ENCODE data around the gene GPR137B. TPM values are rescaled to one million over a fixed set of nuclear protein-coding genes. Genes with fewer than 3 reads are reported as not detected.

Gene GPR137B
- total and polyA plus RNA-seq, 9 of the 15 experiments (the other 6 are each of a cell fraction or from before 2014, with no cell fraction given): 0.04 to 1.0 (median 0.62) TPM

DNA sequence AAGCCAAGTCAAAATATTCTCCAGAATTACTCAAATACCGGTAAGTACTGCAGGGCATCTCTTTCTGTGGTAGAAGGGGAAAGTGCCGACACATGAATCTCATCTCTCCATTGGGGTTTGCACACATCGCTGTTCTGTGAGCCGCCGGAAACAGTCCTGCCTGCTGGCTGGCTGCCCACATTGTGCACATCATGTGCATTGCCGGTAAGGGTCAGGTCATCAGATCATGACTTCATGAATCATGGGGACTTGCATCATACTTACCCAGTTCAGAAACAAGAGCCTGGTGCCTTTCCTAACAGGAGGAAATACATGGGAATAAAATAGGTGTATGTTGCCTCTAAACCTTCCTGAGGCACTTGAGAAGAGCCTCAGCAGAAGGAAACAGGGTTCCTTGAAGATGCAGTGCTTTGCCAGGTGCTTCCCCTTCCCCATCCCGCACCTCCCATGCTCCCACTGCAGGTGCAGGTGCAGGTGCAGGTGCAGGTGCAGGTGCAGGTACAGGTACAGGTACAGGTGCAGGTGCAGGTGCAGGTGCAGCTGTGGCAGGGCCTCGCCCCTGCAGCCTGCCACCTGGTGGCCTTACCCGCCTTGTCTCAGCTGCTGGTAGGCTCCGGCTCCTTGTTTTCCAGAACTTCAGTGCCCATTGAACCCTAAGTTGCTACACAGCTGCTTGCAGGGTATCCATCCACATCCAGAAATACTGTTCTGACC is 26.5 kb downstream of the GPR137B start (continued):
- TF ChIP-seq, protein P1, sequence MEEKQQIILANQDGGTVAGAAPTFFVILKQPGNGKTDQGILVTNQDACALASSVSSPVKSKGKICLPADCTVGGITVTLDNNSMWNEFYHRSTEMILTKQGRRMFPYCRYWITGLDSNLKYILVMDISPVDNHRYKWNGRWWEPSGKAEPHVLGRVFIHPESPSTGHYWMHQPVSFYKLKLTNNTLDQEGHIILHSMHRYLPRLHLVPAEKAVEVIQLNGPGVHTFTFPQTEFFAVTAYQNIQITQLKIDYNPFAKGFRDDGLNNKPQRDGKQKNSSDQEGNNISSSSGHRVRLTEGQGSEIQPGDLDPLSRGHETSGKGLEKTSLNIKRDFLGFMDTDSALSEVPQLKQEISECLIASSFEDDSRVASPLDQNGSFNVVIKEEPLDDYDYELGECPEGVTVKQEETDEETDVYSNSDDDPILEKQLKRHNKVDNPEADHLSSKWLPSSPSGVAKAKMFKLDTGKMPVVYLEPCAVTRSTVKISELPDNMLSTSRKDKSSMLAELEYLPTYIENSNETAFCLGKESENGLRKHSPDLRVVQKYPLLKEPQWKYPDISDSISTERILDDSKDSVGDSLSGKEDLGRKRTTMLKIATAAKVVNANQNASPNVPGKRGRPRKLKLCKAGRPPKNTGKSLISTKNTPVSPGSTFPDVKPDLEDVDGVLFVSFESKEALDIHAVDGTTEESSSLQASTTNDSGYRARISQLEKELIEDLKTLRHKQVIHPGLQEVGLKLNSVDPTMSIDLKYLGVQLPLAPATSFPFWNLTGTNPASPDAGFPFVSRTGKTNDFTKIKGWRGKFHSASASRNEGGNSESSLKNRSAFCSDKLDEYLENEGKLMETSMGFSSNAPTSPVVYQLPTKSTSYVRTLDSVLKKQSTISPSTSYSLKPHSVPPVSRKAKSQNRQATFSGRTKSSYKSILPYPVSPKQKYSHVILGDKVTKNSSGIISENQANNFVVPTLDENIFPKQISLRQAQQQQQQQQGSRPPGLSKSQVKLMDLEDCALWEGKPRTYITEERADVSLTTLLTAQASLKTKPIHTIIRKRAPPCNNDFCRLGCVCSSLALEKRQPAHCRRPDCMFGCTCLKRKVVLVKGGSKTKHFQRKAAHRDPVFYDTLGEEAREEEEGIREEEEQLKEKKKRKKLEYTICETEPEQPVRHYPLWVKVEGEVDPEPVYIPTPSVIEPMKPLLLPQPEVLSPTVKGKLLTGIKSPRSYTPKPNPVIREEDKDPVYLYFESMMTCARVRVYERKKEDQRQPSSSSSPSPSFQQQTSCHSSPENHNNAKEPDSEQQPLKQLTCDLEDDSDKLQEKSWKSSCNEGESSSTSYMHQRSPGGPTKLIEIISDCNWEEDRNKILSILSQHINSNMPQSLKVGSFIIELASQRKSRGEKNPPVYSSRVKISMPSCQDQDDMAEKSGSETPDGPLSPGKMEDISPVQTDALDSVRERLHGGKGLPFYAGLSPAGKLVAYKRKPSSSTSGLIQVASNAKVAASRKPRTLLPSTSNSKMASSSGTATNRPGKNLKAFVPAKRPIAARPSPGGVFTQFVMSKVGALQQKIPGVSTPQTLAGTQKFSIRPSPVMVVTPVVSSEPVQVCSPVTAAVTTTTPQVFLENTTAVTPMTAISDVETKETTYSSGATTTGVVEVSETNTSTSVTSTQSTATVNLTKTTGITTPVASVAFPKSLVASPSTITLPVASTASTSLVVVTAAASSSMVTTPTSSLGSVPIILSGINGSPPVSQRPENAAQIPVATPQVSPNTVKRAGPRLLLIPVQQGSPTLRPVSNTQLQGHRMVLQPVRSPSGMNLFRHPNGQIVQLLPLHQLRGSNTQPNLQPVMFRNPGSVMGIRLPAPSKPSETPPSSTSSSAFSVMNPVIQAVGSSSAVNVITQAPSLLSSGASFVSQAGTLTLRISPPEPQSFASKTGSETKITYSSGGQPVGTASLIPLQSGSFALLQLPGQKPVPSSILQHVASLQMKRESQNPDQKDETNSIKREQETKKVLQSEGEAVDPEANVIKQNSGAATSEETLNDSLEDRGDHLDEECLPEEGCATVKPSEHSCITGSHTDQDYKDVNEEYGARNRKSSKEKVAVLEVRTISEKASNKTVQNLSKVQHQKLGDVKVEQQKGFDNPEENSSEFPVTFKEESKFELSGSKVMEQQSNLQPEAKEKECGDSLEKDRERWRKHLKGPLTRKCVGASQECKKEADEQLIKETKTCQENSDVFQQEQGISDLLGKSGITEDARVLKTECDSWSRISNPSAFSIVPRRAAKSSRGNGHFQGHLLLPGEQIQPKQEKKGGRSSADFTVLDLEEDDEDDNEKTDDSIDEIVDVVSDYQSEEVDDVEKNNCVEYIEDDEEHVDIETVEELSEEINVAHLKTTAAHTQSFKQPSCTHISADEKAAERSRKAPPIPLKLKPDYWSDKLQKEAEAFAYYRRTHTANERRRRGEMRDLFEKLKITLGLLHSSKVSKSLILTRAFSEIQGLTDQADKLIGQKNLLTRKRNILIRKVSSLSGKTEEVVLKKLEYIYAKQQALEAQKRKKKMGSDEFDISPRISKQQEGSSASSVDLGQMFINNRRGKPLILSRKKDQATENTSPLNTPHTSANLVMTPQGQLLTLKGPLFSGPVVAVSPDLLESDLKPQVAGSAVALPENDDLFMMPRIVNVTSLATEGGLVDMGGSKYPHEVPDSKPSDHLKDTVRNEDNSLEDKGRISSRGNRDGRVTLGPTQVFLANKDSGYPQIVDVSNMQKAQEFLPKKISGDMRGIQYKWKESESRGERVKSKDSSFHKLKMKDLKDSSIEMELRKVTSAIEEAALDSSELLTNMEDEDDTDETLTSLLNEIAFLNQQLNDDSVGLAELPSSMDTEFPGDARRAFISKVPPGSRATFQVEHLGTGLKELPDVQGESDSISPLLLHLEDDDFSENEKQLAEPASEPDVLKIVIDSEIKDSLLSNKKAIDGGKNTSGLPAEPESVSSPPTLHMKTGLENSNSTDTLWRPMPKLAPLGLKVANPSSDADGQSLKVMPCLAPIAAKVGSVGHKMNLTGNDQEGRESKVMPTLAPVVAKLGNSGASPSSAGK (IDR thresholded peaks at IDR 0.05): peak; percentile 37
- TF ChIP-seq ETV1 (tag; conservative IDR thresholded peaks at IDR 0.05; ENCODE audit: low read depth) (peak; percentile 89), ADNP (tag; IDR thresholded peaks at IDR 0.05) (no peak), TOE1 (IDR thresholded peaks at IDR 0.05; ENCODE audit: borderline replicate concordance) (peak; percentile 31; the same call in 1 of the 2 replicates), TOE1 (CRISPR knock-in tag; IDR thresholded peaks at IDR 0.05; ENCODE audit: borderline replicate concordance, low read depth) (no peak), ATF1 (CRISPR knock-in tag; IDR thresholded peaks at IDR 0.05) (no peak), ATF1 (tag; IDR thresholded peaks at IDR 0.05) (peak; percentile 55), TRIM24 (IDR thresholded peaks at IDR 0.05) (peak; percentile 65 to 82; a peak in 2 of 4 replicates), HMGN3 (IDR thresholded peaks at IDR 0.05; ENCODE audit: borderline replicate concordance, extremely low read depth, insufficient read length, low read depth, low read length) (no peak)
- TF ChIP-seq, protein P2, sequence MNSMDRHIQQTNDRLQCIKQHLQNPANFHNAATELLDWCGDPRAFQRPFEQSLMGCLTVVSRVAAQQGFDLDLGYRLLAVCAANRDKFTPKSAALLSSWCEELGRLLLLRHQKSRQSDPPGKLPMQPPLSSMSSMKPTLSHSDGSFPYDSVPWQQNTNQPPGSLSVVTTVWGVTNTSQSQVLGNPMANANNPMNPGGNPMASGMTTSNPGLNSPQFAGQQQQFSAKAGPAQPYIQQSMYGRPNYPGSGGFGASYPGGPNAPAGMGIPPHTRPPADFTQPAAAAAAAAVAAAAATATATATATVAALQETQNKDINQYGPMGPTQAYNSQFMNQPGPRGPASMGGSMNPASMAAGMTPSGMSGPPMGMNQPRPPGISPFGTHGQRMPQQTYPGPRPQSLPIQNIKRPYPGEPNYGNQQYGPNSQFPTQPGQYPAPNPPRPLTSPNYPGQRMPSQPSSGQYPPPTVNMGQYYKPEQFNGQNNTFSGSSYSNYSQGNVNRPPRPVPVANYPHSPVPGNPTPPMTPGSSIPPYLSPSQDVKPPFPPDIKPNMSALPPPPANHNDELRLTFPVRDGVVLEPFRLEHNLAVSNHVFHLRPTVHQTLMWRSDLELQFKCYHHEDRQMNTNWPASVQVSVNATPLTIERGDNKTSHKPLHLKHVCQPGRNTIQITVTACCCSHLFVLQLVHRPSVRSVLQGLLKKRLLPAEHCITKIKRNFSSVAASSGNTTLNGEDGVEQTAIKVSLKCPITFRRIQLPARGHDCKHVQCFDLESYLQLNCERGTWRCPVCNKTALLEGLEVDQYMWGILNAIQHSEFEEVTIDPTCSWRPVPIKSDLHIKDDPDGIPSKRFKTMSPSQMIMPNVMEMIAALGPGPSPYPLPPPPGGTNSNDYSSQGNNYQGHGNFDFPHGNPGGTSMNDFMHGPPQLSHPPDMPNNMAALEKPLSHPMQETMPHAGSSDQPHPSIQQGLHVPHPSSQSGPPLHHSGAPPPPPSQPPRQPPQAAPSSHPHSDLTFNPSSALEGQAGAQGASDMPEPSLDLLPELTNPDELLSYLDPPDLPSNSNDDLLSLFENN (IDR thresholded peaks at IDR 0.05; ENCODE audit: low read depth in 2 of 2, low read length in 2 of 2): no peak
- TF ChIP-seq, protein P3, sequence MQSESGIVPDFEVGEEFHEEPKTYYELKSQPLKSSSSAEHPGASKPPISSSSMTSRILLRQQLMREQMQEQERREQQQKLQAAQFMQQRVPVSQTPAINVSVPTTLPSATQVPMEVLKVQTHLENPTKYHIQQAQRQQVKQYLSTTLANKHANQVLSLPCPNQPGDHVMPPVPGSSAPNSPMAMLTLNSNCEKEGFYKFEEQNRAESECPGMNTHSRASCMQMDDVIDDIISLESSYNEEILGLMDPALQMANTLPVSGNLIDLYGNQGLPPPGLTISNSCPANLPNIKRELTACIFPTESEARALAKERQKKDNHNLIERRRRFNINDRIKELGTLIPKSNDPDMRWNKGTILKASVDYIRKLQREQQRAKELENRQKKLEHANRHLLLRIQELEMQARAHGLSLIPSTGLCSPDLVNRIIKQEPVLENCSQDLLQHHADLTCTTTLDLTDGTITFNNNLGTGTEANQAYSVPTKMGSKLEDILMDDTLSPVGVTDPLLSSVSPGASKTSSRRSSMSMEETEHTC (IDR thresholded peaks at IDR 0.05): peak; percentile 74

Measured in K562 (cell line).